GM19238 (cell line): Measurements from ENCODE around the gene PBX1.

Experiments
- DNase-seq: peaks from one replicate; pipeline ENCODE4 v3.0.0; 2011; ENCODE audit warnings: low spot score; ENCODE audit not compliant: insufficient read length

The PBX1 gene

GRCh38 chr1:164667600-164667999, 108.6 kb downstream of the PBX1 start:
- no peak for DNase-seq

- DNase-seq, result no peak
These were observed 109.8 kb downstream of the PBX1 start for GRCh38 chr1:164668491-164669400.

DNA sequence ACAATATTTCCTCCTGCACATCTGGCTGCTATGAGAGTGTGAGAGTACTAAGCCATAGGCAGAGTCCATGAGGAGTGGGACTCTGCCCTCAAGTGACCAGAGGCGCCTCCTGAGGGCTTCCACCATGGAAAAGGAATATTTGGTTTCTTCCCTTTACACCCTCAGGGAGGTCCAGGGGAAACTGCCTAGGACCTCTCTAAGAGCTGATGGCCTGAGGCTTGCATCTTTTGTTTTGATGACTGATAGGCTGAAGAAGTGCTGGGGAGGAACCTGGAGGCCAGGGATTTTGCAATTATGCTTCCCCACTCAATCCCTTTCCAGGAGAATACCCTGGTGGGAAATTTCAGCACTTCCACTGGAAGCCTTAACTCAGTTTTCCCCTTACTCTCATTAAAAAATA, 111.0 kb downstream of the PBX1 start:
- DNase-seq, result no peak

DNA sequence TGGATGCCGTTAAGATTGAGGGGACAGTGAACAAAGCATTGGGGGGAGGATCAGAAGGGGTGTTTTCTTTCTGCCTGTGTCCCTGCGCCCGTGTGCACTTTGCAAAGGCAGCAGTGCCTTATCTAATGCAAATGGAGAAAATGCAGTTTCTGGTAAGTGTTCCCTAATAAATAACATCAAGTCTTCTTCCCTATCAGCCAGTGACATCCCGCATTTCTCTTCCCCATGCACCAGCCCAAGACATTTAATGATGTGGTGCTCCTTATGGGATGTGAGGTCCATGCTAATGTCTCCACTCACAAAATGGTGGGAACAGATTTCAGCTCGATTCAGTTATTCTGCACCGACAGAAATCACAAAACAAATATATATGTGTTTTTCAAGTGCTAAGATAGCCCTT, 111.8 kb downstream of the PBX1 start:
- DNase-seq, result no peak

GRCh38 chr1:164671323-164671965, 112.5 kb downstream of the PBX1 start:
- DNase-seq, result no peak

GRCh38 chr1:164671966-164672571, 113.1 kb downstream of the PBX1 start:
- DNase-seq, result no peak

DNA sequence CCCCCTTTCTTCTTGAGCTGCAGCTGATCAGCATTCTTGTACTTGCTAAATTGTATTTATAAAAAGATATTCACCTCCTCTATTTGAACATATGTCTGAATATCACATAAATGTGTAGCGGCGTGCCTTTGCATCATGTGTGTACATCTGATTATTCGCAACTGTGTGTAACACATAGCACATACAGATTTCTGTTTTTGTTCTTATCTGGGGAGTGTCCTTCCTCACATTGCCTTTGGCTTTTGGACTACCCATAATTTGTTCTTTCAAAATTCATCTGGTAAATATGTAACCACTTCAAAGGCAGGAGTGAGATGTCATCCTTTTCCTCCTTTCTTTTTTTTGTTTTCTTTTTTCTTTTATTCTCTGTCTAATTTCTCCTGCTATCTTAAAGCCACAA, 113.6 kb downstream of the PBX1 start:
- DNase-seq, result no peak

- DNase-seq, result no peak
These were observed 114.7 kb downstream of the PBX1 start for GRCh38 chr1:164673584-164674214.

DNA sequence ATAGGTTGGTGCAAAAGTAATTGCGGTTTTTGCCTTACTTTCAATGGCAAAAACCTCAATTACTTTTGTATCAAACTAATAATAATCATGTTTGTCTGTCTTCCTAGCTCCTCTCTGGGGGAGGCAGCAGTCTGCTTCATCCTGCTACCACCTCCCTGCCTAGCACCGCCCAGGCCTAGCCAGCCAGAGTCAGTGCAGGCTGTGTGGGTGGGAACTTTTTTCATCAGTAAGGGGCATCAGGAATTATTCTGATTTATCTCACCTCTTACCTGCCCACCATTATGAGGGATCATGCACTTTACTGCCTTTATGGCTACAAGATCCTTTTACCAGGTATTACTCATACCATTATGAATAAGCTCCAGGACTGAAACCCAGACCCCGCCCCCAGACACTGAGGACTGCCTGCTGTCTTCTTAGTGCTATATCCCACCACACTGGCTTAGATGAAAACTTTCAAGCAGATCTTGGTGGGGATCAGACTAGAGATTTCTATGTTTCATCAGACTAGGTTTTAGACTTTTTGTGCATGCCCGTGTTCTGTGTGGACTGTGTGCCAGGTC, 116.4 kb downstream of the PBX1 start:
- no peak for DNase-seq

GRCh38 chr1:164678136-164678700, 119.2 kb downstream of the PBX1 start:
- no peak for DNase-seq

DNA sequence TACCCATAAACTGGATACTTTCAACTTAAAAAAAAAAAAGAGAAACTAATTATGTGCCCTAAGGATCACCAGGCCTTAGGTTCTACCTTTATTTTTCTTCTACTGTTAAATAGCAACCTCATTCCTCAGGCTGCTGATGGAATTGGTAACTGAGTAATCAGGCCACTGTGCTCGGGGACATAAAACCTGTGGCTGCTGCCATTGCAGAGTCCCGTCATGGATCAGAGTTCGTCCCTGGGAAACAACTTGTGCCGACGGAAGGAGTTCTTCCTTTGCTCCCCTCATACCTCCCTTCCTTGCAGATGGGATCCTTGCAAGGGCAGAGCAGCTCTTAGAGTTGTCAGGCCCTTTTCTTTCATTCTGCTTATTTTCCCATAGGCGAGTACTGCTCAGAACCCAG, 123.6 kb downstream of the PBX1 start:
- no peak for DNase-seq

GRCh38 chr1:164683235-164683634, 124.3 kb downstream of the PBX1 start:
- DNase-seq, result no peak

DNA sequence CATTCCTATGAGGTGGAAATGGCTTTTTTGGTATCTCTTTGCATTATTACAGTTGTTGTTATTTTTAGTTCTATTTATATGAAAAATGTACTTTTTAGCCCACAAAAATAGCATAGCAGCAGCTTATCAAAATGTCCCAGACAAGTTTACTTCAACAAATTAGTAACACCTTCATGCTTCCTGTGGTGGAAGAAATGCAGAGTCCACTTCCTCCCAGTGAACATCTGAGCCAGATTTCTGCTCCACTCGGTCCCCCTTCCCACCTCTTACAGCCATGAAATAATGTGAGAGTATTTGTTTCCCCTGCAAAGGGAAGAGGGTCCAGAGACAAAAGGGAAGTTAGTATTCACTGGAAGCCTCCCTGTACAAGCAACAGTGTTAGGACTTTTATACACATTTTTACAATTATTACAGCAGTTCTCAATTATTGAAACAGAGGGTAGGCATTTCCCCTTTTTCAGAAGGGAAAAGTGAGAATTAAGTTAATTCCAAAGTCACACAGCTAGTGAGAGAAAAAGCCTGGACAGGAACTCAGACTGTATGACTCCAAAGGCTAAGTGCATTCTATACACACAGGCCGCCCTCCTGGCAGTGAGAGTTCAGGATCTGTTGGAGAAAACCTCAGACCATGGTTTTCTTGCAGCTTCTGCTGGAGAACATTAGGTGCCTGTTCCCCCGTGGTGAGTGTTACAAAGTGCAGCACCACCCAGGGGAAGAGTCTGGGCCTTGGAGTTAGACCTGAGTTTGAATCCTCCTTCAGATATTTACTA, 126.5 kb downstream of the PBX1 start:
- DNase-seq, result no peak

DNA sequence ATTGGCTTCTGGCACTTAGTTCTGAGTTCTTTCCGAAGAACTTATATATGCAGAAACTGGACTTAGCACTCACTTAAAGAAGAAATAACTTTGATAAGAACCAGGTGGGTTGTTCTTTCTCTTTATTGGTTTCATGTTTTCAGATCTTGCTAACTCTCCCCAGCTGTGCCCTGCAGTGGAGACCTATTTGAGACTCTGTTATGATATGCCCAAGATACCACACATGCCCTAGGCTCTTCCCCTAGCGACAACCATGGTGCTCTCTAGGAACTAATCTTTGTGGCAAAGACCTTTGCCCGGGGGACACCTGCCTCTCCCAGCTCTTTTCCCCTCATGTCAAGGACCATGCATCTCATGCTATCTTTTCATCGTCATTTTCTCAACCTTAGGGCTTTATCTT, 128.8 kb downstream of the PBX1 start:
- no peak for DNase-seq

DNA sequence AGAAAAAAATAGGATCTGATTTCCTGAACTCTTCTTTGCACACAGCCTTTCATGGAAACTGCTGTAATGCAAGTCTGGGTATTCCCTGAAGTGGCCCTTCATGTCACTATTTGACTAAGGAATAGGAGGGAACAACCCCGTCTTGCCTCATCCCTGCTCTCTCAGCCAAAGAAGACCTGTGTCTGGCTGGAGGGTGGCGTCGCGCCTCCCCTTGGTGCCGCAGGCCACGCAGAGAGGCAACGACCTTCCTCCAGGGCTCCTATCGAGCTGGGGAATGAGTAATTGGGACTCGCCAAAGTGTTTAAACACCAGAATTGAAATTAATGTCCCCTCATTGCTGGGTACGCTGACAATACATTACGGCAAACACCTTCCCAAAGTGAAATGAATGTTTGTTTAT, 129.8 kb downstream of the PBX1 start:
- no peak for DNase-seq

DNA sequence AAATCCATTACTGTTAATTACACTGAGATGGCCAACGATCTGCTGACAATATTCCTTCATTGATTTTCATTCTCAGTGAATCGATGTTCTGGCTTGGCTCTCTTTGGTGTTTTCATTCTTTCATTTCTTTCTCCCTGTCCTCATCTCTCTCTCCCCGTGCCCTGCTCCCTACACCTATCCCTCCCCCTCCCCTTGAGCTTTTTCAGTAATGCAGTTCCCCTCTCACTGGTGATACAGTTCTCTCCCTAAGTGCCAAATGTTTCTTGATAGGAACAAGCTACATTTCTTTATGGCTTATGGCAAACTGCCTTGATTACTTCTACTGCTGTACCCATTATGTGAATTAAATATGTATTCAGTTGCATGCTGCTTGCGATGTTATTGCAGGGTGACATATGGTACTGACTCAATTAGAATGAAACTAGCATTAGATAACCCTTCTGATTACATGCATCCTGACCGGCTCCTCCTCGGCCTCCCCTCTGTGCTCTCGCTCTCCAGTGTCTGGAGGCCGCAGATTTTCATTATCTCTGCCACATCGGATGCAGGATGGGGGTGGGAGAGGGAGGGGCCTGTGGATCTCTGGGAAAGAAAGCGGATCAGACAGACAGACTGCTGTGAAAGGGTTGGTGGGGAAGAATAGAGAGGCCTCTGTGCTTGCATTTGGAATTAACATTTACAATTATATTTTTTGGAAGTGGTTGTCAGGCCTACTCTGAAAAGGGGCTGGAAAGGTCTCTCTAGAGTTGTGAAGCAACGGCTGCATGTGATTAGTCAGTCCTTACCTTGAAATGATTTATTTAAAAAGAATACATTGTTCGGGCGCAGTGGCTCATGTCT, 130.9 kb downstream of the PBX1 start:
- no peak for DNase-seq

GRCh38 chr1:164692420-164692819, 133.4 kb downstream of the PBX1 start:
- no peak for DNase-seq

DNA sequence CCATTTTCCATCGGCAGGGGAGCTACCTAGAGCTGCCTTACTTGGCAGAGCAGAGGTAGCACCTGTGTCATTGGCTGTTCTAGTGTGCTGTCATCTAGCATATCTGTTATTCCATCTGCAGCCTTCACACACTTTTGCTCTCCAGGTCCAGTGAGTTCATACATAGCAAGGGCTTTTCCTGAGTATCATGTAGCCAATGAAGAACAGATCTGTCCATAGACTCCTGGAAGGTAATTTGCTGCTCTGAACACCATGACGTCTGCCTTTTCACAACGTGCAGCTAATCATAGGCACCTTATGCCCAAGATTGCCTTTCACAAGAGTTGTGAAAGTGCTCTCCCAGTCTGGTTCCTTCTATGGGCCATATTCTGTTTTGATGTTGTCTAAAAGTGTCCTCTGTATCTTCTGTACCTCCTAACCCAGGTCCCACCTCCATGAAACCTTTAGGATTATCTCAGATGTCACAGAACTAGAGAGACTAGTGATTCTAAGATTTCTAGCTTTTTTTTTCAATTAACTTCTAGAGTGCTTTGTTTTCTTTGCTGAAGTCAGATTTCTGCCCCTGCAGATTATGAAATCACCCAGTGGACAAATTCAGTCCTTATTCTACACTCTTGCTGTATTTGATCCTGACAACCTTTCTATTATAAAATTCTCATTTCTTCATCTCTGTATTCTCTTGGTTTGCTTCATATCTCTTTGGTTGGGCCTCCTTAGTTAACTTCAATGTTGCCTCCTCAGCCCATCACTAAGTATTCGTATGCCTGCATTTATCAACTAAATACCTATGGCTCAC, 134.8 kb downstream of the PBX1 start:
- DNase-seq, result no peak

DNA sequence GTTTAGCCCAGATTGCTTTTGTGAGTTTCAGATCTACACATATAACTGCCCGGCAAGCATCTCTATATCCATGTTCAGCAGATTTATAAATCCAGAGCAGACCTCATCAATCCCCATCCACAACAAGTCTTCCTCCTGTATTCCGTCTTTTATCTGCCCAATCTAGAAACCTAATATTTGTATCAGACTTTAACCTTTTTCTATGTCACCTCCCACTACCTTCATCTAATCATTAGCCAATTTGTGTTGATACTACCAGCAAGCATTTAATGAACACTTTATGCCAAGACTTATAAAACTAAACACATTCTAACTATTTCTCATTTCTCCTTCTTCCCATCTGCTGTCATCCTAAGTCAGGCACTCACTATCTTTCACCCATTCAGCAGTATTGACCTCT, 135.5 kb downstream of the PBX1 start:
- DNase-seq, result no peak
